CD14-positive monocyte (primary cell): Measurements from ENCODE around the gene FRRS1L. TPM values are rescaled to one million over a fixed set of nuclear protein-coding genes. Genes with fewer than 3 reads are reported as not detected.

ENCODE experiments used
- DNase-seq, 3 donors: peaks; one replicate each; pipeline ENCODE4 v3.0.0-alpha.2; 2011 to 2022
- H2AFZ ChIP-seq: 2 replicates; pipeline ENCODE4 v1.6.0; 2012; ENCODE audit warnings: mild to moderate bottlenecking, low read depth, low read length, inconsistent platforms; ENCODE audit not compliant: insufficient read depth, poor library complexity, severe bottlenecking
- H3K27ac ChIP-seq, 2 donors: 1 replicate in 1 of 2; 2 replicates in 1 of 2; pipeline ENCODE4 v1.5.1; 2012 to 2013; ENCODE audit warnings: low read length in 2 of 2, control low read depth in 1 of 2, inconsistent platforms in 1 of 2, low read depth in 1 of 2, mild to moderate bottlenecking in 1 of 2
- H3K27me3 ChIP-seq, 2 donors: one replicate each; pipeline versions ENCODE4 v1.6.0 to v1.6.1; 2011 to 2013; ENCODE audit warnings: low read length in 2 of 2; ENCODE audit not compliant: control insufficient read depth in 2 of 2, insufficient read depth in 2 of 2
- H3K36me3 ChIP-seq, 2 donors: replicated peaks in 1 of 2; 1 replicate in 1 of 2; 2 replicates in 1 of 2; pipeline versions ENCODE4 v1.5.1 to v1.6.1; 2012 to 2013; ENCODE audit warnings: low read length in 2 of 2, control low read depth in 1 of 2, inconsistent platforms in 1 of 2, mild to moderate bottlenecking in 1 of 2; ENCODE audit not compliant: insufficient read depth in 2 of 2, control insufficient read depth in 1 of 2
- H3K4me1 ChIP-seq, 2 donors: 1 replicate in 1 of 2; 2 replicates in 1 of 2; pipeline versions ENCODE4 v1.5.1 to v1.6.1; 2012 to 2013; ENCODE audit warnings: low read length in 2 of 2, control low read depth in 1 of 2, inconsistent platforms in 1 of 2, mild to moderate bottlenecking in 1 of 2, moderate library complexity in 1 of 2; ENCODE audit not compliant: insufficient read depth in 2 of 2, control insufficient read depth in 1 of 2
- H3K4me2 ChIP-seq: replicated peaks from 2 replicates; pipeline ENCODE3; 2012; ENCODE audit warnings: low read length, moderate library complexity, mild to moderate bottlenecking; ENCODE audit not compliant: poor library complexity, severe bottlenecking; ENCODE audit errors: extremely low read depth
- H3K4me3 ChIP-seq, 3 experiments: fragments of 200-600 bp in 1 of 3; sonication (generic) in 1 of 3; replicated peaks in 1 of 3; 1 replicate in 2 of 3; 2 replicates in 1 of 3; pipeline ENCODE4 v1.5.1; 2011 to 2013; ENCODE audit warnings: low read length in 3 of 3, mild to moderate bottlenecking in 3 of 3, control low read depth in 2 of 3, low read depth in 2 of 3, inconsistent platforms in 1 of 3, moderate library complexity in 1 of 3
- H3K79me2 ChIP-seq: 2 replicates; pipeline ENCODE4 v1.6.0; 2012; ENCODE audit warnings: mild to moderate bottlenecking, control low read depth, inconsistent platforms, low read length, moderate library complexity; ENCODE audit not compliant: insufficient read depth
- H3K9ac ChIP-seq: 2 replicates; pipeline ENCODE4 v1.6.0; 2017; ENCODE audit warnings: low read length, mild to moderate bottlenecking; ENCODE audit not compliant: insufficient read depth, poor library complexity, severe bottlenecking
- H3K9me3 ChIP-seq, 2 donors: replicated peaks in 1 of 2; 1 replicate in 1 of 2; 2 replicates in 1 of 2; pipeline versions ENCODE4 v1.5.1 to v1.6.1; 2012 to 2013; ENCODE audit warnings: low read length in 2 of 2, control low read depth in 1 of 2; ENCODE audit not compliant: control insufficient read depth in 1 of 2, insufficient read depth in 1 of 2
- H4K20me1 ChIP-seq: 2 replicates; pipeline ENCODE4 v1.6.0; 2012; ENCODE audit warnings: mild to moderate bottlenecking, low read length, control low read depth, moderate library complexity; ENCODE audit not compliant: insufficient read depth
- H3K27ac Mint-ChIP-seq, 7 donors: one replicate each; pipeline ENCODE4 v1.8.0; 2020; ENCODE audit warnings: mild to moderate bottlenecking in 7 of 7, mixed read lengths in 7 of 7, moderate library complexity in 6 of 7, inconsistent platforms in 2 of 7
- H3K27me3 Mint-ChIP-seq, 3 donors: one replicate each; pipeline ENCODE4 v1.8.0; 2021 to 2022; ENCODE audit warnings: low read depth in 3 of 3, mild to moderate bottlenecking in 3 of 3, mixed read lengths in 3 of 3, moderate library complexity in 3 of 3, inconsistent platforms in 1 of 3
- H3K36me3 Mint-ChIP-seq, 2 donors: one replicate each; pipeline ENCODE4 v1.8.0; 2020; ENCODE audit warnings: mixed read lengths in 2 of 2, inconsistent platforms in 1 of 2, mild to moderate bottlenecking in 1 of 2
- H3K4me1 Mint-ChIP-seq: one replicate; pipeline ENCODE4 v1.8.0; 2020; ENCODE audit warnings: mild to moderate bottlenecking, mixed read lengths
- H3K4me3 Mint-ChIP-seq, 2 donors: one replicate each; pipeline ENCODE4 v1.8.0; 2020; ENCODE audit warnings: mild to moderate bottlenecking in 2 of 2, mixed read lengths in 2 of 2, moderate library complexity in 1 of 2
- H3K9me3 Mint-ChIP-seq, 7 donors: one replicate each; pipeline ENCODE4 v1.8.0; 2020 to 2022; ENCODE audit warnings: mixed read lengths in 7 of 7, mild to moderate bottlenecking in 6 of 7, moderate library complexity in 6 of 7, inconsistent platforms in 2 of 7
- WGBS: methylation state at CpG from one replicate; pipeline ENCODE4 v1.1.5; 2013; ENCODE audit warnings: missing lambda C conversion rate; ENCODE audit not compliant: insufficient coverage; 5-methylcytosine and 5-hydroxymethylcytosine counted together
- intact Hi-C, 2 donors: fragments of 100-400 bp; cut with micrococcal nuclease; formaldehyde crosslinking; loops; one replicate each; pipeline versions ENCODE4 v1.15.0 to v1.15.1; 2023
- polyA plus RNA-seq, 3 donors: library from polyadenylated mRNA; depleted of rRNA in 1 of 3; unstranded in 2 of 3; stranded (reverse) in 1 of 3; fragments of 300-500 nt in 2 of 3; fragments of >200 nt in 1 of 3; fragmentation: Illumina TruSeq in 2 of 3; gene quantifications; 1 replicate in 2 of 3; 2 replicates in 1 of 3; pipeline ENCODE4 v1.2.3, GENCODE V29; 2012 to 2021
- TF ChIP-seq, protein P1 (sequence below): fragments of 200-600 bp; IDR thresholded peaks from one replicate; pipeline ENCODE4 v1.8.0; 2022; ENCODE audit warnings: antibody characterized with exemption, mild to moderate bottlenecking

Gene FRRS1L
- polyA plus RNA-seq, 3 donors = not detected

DNA sequence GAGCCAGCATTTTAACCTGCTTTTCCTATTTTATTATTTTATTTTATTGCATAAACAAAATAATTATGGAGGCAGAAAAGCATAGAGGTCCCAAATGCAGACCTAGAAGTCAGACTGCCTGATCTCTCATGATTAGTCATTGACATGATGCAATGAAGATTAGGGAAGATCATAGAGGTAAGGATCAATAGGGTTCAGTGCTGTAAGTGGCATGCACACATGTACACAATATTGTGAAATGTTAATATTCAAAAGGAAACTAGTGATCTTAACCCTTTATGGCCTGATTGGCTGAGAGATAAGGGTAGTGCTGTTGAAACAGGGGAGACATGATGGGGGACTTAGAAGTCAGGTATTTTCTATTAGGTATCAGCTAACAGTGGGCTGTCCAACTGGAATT lies 1.1 kb upstream of the FRRS1L start:
- no peak overlapping the region for H3K27ac ChIP-seq
- peaks cover 5% of the 10 kb centered on the region for H3K4me1 Mint-ChIP-seq
- TF ChIP-seq, protein P1, sequence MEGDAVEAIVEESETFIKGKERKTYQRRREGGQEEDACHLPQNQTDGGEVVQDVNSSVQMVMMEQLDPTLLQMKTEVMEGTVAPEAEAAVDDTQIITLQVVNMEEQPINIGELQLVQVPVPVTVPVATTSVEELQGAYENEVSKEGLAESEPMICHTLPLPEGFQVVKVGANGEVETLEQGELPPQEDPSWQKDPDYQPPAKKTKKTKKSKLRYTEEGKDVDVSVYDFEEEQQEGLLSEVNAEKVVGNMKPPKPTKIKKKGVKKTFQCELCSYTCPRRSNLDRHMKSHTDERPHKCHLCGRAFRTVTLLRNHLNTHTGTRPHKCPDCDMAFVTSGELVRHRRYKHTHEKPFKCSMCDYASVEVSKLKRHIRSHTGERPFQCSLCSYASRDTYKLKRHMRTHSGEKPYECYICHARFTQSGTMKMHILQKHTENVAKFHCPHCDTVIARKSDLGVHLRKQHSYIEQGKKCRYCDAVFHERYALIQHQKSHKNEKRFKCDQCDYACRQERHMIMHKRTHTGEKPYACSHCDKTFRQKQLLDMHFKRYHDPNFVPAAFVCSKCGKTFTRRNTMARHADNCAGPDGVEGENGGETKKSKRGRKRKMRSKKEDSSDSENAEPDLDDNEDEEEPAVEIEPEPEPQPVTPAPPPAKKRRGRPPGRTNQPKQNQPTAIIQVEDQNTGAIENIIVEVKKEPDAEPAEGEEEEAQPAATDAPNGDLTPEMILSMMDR = no peak
- H3K36me3 Mint-ChIP-seq = no peaks in the 10 kb centered on the region
- no peak overlapping the region for H3K9ac ChIP-seq
- H3K4me3 ChIP-seq = no peak overlapping the region
- peaks cover 43 to 67% (median 51%) of the 10 kb centered on the region in 3 donors for H3K27me3 Mint-ChIP-seq
- H3K4me2 ChIP-seq = no peak overlapping the region
- DNase-seq = no peak
- H3K27me3 ChIP-seq = peaks cover 34 to 47% of the 10 kb centered on the region in 2 donors
- no peaks in the 10 kb centered on the region for H4K20me1 ChIP-seq
- H3K4me1 ChIP-seq = no peaks in the 10 kb centered on the region
- no peak overlapping the region for H3K4me3 Mint-ChIP-seq
- intact Hi-C loops = no loop called here
- peaks cover 6% of the 10 kb centered on the region in 2 donors for H3K9me3 ChIP-seq
- no peaks in the 10 kb centered on the region for H3K79me2 ChIP-seq
- H3K36me3 ChIP-seq = no peaks in the 10 kb centered on the region
- H3K9me3 Mint-ChIP-seq = peaks cover 0 to 17% (median 9%) of the 10 kb centered on the region in 7 donors
- no peak overlapping the region for H3K27ac Mint-ChIP-seq
- H2AFZ ChIP-seq = no peak overlapping the region

DNA sequence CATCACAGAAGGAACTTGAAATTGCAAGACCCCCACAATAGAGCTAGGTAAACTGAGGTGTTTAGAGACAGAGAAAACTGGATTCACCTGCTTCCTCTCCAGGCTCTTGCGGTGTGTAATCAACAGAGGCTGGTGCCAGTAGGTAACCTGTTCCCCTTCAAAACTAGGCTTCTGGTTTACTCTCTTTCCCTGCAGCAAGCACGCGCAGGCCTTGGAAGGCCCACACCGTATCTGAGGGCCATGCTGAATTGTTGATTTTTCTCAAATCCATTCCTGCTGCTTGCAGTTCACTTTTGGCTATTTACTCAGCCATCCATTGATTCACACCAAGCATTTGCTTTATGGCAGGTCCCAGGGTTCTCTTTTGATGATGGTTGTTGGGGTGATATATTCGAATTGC lies 667 bp upstream of the FRRS1L start:
- H3K4me2 ChIP-seq = no peak overlapping the region
- H3K9me3 ChIP-seq = peaks cover 6% of the 10 kb centered on the region in 2 donors

More for the DNA sequence above, 667 bp upstream of the FRRS1L start:
- H3K27ac Mint-ChIP-seq = no peak overlapping the region
- Histone ChIP-seq H3K79me2 (no peaks in the 10 kb centered on the region), H4K20me1 (no peaks in the 10 kb centered on the region), H3K9ac (no peak overlapping the region), H3K4me1 (no peaks in the 10 kb centered on the region), H3K27ac (no peak overlapping the region), H3K36me3 (no peaks in the 10 kb centered on the region), H3K4me3 (no peak overlapping the region), H2AFZ (no peak overlapping the region), H3K27me3 (peaks cover 38 to 51% of the 10 kb centered on the region in 2 donors)
- TF ChIP-seq, protein P1 = no peak
- H3K9me3 Mint-ChIP-seq = peaks cover 0 to 17% (median 9%) of the 10 kb centered on the region in 7 donors
- 90% methylated on average over 2 of the region's 5 CpGs for WGBS
- H3K4me1 Mint-ChIP-seq = peaks cover 5% of the 10 kb centered on the region
- H3K36me3 Mint-ChIP-seq = no peaks in the 10 kb centered on the region
- no peak for DNase-seq
- intact Hi-C loops = no loop called here
- peaks cover 43 to 70% (median 51%) of the 10 kb centered on the region in 3 donors for H3K27me3 Mint-ChIP-seq
- peak overlapping the region in 1 of 2 donors; percentile 77 for H3K4me3 Mint-ChIP-seq
